GM18498 (cell line): ENCODE data around the gene TMEM167A.
"Not testable (repeated sequence)": the region's sequence is repeated elsewhere in the genome, so short reads cannot be mapped to it uniquely, and the experiment has no call there.

Experiments used
- ATAC-seq: cut with Tn5 transposase; IDR thresholded peaks from one replicate; pipeline ENCODE4 v1.9.1; 2021; ENCODE audit warnings: mild to moderate bottlenecking, moderate library complexity; ENCODE audit not compliant: unreplicated experiment

The TMEM167A gene

DNA sequence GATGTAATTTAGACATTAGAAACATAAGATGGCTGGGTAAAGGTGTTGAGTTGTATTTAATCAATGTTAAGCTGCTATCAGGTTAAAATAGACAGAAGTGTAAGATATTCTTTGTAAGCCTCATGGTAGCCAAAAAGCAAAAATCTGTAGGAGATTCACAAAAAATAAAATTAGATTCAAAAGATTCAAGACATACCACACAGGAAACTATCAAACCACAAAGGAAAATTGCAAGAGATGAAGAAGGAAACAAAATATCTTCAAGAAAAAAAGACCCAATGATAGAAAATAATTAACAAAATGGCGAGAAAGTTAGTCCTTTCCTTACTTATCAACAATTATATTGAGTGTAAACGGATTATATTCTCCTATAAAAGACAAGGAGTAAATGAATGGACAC, 15.4 kb upstream of the TMEM167A start:
- no peak for ATAC-seq

DNA sequence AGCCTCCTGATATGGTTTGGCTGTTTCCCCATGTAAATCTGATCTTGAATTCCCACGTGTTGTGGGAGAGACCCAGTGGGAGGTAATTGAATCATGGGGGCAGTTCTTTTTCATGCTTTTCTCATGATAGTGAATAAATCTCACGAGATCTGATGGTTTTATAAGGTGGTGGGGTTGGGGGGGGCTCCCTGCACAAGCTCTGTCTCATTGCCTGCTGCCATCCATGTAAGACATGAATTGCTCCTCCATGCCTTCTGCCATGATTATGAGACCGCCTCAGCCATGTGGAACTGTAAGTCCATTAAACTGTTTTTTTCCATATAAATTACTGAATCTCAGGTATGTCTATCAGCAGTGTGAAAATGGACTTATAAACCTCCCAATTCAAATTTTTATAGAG, 13.0 kb upstream of the TMEM167A start:
- no peak for ATAC-seq

GRCh38 chr5:83085106-83085505, 7.9 kb upstream of the TMEM167A start:
- no peak for ATAC-seq

DNA sequence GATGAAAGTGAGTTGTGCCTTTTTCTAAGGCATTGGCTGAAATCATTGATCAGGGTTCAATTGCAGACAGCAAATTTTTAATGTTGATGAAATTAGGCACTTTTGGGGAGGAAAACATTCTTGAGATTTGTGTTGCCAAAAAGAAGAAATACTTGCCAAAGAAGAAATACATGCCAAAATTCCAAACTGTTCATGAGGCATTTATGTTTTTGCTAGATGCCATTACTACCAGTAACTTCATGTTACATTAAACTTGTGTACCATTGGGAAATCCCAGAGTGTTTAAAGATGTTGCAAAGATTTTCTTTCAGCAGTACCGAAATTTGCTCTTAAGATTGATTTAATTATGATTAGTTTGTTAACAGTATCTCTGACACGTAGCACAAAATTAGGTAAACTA, 7.1 kb upstream of the TMEM167A start:
- no peak for ATAC-seq

DNA sequence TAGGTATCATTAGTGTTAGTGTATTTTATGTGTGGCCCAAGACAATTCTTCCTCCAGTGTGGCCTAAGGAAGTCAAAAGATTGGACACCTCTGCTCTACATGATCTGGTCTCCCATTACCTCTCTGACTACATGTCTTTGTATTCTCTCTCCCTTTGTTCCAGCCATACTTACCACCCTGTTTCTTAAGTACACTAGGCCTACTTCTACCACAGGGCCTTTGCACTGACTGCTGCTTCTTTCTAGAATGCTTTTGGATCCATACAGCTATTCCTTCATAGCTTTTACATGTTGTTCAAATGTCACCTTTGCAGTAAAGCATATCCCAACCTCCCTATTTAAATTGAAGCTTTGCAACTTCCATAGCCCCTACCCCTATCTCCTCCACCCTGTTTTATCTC, 5.6 kb upstream of the TMEM167A start:
- no peak for ATAC-seq

GRCh38 chr5:83077662-83078261, 568 bp upstream of the TMEM167A start:
- ATAC-seq, result peak; percentile 15

GRCh38 chr5:83072966-83073365, 4.2 kb downstream of the TMEM167A start:
- no peak for ATAC-seq

DNA sequence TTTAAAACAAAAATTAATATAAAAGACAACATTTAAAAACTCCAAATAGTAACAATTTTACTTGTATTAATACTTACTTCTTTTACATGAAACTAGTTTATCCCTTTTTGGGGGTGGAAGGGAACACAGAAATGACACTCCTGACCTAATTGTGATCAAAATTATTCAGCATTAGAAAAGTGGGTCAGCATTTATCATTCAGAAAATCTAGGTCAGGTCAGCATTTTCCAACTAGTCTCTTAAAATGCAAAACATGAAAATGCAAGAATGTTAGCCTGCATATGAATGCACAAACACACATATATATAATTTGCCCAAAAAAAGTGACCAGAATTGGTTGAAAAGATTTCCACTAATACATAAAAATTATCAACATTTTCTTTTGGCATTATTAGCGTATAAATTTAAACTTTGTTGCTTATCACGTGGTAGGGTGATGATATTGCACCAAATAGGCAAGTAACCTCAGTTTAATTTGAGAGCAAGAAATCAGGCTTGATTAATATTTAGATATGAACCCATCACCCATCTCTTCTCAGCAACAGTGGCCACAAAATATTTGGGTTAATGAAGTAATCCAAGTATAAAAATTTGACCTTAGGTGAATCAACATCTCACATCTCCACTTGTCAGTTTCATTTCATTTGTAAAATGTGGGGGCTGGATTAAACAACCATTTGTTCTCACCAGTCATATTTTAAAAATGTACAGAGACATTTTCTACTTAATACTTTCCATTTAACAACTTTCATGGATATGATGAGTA, 5.7 kb downstream of the TMEM167A start:
- ATAC-seq, result no peak

- ATAC-seq, result no peak
These were observed 7.9 kb downstream of the TMEM167A start for GRCh38 chr5:83069096-83069799.

GRCh38 chr5:83067377-83067776, 9.8 kb downstream of the TMEM167A start:
- ATAC-seq, result not testable (repeated sequence)

DNA sequence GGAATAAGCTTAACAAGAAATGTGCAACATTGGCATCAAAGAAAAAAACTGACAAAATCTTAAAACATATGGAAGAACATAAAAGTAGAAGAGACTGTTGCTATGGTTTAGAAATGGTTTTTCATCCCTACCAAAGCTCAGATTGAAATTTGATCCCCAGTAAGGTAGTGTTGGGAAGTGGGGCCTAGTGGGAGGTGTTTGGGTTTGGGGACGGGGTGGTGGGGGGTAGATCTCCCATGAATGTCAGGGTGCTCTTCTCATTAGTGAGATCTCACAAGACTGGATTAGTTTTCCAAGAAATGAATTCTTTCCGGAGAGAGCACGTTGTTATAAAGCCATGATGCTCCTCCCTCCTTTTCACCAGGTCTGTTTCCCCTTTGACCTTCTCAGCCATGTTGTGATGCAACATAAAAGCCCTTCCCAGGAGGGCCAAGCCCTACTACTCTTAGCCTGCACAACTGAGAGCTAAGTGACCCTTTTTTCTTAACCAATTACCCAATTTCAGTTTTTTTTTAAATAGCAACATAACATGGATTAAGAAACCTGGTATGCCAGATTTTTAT, 10.6 kb downstream of the TMEM167A start:
- no peak for ATAC-seq

DNA sequence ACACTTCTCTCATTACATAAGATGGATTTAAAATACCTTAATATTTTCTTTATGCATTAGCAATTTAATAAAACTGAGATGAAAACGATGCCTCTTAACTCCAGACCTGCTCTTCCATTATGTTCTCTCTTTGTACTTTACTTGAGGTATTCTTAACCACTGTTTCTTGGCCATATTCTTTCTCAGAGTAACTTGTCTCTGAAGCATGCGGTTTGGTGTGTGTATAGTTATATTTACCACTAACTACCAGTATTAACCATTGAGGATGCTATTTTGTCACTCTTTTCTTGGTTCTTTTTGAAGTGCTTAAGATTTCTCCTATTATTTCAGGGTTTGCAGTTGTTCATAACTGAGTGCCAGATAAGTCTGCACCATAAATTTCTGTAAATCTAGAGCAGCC, 17.9 kb downstream of the TMEM167A start:
- peak; percentile 53 for ATAC-seq

DNA sequence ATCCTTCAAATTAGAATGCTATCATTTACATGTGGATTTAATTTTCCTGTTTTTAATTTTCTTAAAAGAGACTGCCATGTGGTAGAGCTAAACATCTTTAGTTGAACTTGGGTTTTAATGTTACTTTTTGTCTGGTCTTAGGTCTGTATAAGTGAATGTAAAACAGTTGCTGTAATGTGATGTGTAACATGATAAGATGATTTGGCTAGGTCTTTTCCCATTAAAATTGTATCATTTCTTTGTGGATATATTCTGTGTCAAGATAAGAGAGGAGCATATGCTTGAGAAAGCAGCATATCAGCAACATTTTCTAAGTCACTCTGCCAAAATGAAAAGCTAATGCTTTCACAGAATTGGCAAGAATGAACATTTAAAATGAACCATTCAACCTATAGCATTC, 18.5 kb downstream of the TMEM167A start:
- ATAC-seq, result no peak

GRCh38 chr5:83055166-83055565, 22.0 kb downstream of the TMEM167A start:
- no peak for ATAC-seq

- ATAC-seq, result no peak
These were observed 26.4 kb downstream of the TMEM167A start for GRCh38 chr5:83050723-83051340.

DNA sequence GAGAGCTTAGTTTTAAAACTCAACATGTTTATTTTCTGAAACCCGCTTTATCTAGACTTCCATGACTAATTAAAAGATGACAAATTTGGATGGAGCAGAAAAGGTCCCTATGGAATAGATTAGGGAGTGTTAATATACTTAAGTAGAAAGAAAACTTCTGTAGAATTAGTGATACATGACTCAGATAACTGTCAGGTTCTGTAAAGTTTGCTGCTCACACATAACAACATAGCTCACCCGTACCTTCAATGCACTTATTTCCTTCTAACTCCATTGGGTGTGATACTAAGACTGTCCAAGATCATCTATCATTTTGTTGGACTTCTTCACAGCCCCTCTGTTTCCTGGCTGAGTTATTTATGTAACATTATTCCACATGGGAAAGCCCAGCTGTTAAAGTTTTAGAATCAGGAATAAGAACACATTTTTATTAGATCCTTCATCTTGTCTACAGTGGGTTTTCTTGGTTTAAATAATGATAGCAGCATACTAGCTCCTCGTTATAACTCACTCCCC, 27.8 kb downstream of the TMEM167A start:
- no peak for ATAC-seq

GRCh38 chr5:83048811-83049210, 28.4 kb downstream of the TMEM167A start:
- ATAC-seq, result no peak

DNA sequence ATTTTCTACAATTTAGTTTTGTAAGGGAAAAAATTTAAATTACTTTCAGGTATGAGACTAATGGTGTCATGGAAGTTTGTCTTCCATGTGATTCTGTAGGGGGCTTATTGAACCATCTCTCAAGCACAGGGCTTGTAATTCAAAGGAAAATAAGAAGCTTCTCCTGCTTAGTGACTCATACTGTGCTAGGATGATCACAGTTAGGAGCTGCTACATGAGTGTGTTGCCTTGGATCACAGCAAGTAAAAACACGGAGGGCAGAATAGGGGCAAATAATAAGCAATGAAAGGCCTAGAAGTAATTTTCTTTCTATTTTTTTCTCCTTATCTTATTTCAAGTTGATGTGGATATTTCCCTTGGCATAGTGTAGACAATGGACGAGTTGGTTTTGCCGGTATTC, 28.9 kb downstream of the TMEM167A start:
- ATAC-seq, result no peak

GRCh38 chr5:83044926-83045325, 32.3 kb downstream of the TMEM167A start:
- ATAC-seq, result no peak

DNA sequence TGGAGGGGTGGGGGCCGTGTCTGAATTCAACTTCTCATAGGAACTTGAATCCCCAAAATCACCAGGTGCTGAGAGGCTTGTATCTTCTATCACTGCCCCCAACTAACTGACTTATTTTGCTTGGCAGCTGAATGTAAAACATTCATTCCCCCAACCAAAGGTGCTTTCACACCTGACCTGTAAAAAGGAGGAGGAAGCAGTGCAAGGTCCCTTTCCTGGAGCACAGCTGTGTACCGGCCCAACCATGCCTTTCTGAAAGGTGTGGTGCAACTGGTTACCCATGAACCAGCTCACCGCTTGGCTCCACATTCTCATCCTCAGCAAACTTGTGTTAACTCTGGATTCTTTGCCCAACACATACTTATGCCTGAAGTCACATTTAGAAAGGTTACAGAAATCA, 34.7 kb downstream of the TMEM167A start:
- ATAC-seq, result no peak

- ATAC-seq, result no peak
These were observed 38.3 kb downstream of the TMEM167A start for GRCh38 chr5:83038924-83039323.
